GM18868 (cell line): ENCODE data around the gene ZDHHC1.
A peak's percentile ranks its signal among the peaks of the same experiment; 100 is the strongest.
"Not testable (repeated sequence)": the region's sequence is repeated elsewhere in the genome, so short reads cannot be mapped to it uniquely, and the experiment has no call there.

Experiments used
- ATAC-seq: cut with Tn5 transposase; IDR thresholded peaks from one replicate; pipeline ENCODE4 v1.9.1; 2021; ENCODE audit warnings: mild to moderate bottlenecking, moderate library complexity; ENCODE audit not compliant: unreplicated experiment

ZDHHC1 gene

DNA sequence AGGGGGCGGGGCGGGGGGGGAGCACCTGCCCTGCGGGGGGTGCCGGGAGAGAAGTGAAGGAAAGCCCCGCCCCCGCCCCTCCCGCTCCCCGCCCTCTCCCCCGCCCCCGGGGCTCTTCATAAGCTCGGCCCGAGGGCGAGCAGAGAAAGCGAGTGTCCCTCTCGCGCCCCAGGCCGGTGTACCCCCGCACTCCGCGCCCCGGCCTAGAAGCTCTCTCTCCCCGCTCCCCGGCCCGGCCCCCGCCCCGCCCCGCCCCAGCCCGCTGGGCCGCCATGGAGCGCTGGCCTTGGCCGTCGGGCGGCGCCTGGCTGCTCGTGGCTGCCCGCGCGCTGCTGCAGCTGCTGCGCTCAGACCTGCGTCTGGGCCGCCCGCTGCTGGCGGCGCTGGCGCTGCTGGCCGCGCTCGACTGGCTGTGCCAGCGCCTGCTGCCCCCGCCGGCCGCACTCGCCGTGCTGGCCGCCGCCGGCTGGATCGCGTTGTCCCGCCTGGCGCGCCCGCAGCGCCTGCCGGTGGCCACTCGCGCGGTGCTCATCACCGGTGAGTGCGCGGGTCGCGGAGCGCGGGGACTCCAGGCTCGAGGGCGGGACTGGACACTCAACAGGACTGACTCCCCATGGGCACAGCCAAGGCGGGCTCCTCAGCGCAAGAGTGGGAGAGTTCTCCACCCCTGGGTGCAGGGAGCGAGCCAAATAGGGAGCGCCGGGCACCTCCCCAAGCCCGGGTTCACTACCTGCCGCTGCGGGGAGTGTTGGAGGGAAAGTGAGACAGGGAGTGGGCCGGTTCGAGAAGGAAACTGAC is 14.9 kb upstream of the ZDHHC1 start, which contains the start of gene HSD11B2:
Gene HSD11B2 (plus strand): TSS at position 145 of the 798 bp plus-strand sequence. CDS start 128 bp downstream, at position 273.
- ATAC-seq, result no peak

DNA sequence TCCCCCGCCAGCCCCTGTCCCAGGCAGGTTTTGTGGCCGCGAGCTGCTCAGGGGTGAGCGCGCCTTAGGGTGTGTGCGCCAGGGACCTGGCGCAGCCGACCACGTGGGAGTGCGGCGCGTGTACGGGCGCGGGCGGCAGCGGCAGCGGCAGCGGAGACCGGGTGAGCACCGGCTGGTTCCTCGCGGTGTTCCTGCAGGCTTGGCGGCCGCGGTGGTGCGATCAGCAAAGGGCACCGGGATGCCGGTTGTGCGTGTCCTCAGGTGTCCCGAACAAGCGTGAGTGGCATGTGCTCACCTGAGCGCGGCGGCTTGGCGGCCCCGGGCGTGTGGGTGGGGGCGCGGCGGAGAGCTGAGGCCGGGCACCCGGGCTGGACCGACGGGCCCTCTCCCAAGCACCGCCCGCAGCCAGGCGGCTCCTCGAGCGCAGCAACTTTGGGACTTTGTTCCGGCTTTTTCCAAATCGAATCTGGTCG is 14.3 kb upstream of the ZDHHC1 start:
- no peak for ATAC-seq

- no peak for ATAC-seq
Observed at GRCh38 chr16:67429799-67430503, 13.7 kb upstream of the ZDHHC1 start.

DNA sequence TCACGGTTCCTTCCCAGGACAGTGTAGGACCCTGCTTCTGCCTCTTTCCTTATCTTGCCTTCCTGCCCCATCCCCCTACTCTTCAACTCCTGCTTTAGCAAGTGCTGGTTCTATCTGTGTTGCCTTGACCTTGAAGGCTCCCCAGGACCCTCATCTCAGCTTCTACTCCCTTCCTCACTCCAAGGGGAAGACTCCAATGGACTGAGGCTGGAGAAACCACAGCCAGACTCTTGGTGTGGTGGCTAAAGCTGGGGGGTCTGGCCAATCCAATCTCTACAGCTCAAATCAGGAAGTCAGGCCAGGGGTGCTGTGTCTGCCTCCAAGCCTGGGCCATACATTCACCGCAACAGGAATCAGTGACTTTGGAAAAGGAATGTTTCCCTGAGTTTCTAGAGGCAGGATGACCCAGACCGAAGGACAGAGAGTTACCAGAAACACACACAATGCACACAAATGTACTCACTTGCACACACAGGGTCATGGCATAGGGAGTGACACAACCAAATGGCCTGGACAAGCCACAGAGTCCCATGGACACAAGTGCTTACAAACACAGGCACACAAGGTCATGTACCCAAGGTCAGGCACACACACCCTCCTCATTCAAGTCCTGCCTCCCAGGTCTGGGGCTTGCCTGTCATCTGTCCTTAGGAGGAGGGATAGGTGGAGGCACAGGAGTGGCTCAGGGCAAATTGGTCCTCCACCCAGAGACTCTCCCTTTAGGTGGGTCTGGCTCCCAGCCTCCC is 12.9 kb upstream of the ZDHHC1 start:
- no peak for ATAC-seq

DNA sequence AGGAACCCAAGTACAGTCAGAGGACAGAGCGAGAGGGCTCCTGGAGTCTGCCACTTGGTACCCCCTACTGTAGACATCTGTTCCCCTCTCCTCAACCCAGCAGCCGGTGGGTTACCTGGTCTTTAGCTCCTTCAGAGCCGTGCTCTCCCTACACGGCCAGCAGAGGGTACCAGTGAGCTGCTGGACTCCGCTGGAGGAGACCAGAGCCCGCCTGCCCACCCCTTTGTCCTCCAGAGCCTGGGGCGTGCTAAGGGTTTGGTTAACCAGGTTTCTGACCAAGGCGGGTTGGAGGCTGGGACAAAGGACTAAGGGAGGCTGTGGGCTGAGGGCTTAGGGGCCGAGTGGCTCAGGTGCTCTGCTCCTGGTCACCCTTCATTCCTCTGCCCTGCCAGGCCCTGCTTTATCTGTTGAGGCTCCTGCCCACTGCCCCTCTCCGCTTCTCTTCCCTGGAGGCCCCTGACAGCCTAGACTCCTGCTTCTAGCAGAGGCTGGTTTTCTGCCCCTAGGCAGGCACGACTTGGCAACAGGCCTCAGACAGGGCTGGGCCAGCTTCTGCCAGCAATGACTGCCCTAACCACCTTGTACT is 12.0 kb upstream of the ZDHHC1 start:
- peak; percentile 48 for ATAC-seq

GRCh38 chr16:67426950-67427349 is 10.7 kb upstream of the ZDHHC1 start:
- no peak for ATAC-seq

DNA sequence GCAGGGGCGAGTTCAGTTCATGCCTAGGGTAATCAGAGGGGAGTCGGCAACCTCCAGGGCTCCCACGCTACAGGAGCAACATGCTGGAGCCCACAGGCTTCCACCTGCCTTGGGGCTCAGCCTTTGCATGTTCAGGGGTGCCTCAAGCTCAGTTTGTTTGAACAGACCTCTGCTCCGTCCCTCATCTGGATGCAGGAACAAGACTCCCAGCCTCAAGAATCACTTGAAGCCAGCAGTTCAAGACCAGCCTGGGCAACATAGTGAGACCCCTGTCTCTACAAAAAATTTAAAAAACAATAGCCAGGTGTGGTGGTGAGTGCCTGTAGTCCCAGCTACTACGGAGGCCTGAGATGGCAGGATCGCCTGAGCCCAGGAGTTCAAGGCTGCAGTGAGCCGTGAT is 9.7 kb upstream of the ZDHHC1 start:
- ATAC-seq, result no peak

DNA sequence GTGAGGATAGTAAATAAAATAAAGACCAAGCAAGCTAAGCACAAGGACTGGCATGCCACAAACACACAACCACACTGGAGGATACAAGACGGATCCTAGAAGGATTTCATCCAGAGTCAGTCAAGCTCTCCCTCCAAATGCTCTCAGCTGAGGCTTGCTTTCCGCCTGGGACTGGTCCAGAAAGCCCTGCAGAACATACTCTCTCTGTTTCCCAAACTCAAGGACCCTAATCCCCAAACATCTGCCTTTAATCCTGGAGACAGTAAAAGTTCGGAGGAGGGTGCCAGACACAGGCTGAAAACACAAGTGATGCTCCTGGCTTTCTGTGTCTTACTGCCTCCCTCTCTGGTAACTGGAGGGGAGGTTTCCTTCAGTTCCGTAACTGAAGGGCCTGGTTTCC is 9.3 kb upstream of the ZDHHC1 start:
- no peak for ATAC-seq

DNA sequence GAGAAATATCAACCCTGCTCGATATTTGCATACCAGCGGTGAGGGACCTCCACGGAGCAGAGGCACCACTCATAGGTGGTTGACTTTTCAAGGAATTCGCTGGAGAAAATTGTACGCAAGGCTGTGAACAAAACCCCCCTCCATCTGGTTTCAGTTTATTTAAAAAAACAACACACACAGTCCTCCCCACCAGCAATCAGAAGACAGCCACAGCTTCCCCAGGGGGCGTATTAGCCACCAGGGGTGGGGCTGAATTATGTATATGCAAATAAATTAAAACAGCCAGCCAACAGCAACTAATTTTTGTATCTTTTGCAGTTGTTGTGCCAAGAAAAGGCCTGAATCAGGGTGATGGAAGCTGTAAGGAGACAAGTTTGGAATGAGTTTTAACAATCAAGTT is 8.8 kb upstream of the ZDHHC1 start:
- no peak for ATAC-seq

- ATAC-seq, result no peak
Observed at GRCh38 chr16:67424261-67424615, 8.0 kb upstream of the ZDHHC1 start.

DNA sequence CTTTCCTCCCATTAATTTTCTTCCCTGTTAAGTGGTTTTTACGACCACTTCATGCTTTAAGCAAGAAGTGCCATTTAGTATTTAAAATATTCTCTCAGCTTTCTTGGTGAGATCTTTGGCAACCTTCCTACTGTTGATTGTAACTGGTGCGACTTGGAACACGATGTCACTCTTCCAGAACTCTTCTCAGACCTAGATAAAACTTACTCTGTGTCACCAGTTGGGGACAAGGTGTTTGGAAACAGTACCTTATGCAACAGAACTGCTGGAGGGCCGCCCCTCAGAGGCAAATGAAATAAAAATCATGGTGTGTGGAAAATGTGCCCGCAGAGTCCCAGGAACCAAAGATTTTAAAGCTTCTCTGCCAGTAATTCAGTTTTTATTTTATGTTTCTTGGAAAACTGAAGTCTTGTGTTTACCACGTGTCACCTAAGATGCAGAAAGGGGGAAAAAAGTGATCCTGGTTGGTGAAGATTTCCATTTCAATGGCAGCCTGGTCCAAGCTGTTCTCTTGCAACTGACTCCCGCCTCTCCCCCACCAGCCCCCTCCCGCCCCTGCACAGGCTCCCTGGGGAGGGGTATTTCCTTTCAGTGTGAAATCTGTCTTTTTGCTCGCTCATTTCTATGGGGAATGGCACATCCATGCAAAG is 7.5 kb upstream of the ZDHHC1 start:
- no peak for ATAC-seq

- no peak for ATAC-seq
Observed at GRCh38 chr16:67423015-67423414, 6.7 kb upstream of the ZDHHC1 start.

DNA sequence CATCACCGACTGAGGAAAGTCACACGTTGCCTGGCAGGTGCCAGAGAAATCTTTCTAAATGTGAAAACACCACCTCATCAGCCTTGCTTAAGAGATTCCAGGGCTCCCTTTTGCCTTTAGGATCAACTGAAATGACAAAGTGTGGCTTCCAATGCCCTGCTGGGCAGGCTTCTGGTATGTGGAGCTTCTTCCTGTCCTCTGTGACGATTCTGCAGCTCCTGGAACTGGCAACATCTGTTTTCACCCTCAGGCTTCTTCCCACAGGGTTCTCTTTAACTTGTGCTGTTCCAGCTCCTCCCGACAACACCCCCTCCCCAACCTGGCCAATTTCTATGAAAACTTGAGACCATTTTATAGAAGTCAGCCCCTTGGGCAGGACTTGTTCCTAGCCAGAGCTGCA is 4.8 kb upstream of the ZDHHC1 start:
- no peak for ATAC-seq

DNA sequence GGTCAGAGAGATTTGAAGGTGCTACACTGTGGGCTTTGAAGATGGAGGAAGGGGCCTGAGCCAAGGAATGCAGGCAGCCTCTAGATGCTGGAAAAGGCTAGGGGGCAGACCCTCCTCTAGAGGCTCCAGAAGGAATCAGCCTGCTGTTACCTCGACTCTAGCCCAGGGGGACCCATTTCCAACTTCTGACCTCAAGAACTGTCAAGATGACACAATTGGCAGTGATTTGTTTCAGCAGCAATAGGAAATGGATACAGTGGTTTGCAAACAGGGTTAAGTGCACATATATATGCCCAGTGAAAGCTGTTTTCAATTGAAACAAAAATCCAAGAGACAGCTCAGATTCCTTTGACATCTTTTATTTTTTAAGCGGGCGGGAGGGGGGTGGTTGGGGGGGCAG is 3.7 kb upstream of the ZDHHC1 start:
- ATAC-seq, result no peak

GRCh38 chr16:67419502-67419901 is 3.2 kb upstream of the ZDHHC1 start:
- ATAC-seq, result no peak

GRCh38 chr16:67417333-67418061 is 1.2 kb upstream of the ZDHHC1 start:
- ATAC-seq, result no peak

GRCh38 chr16:67415421-67415820 is 856 bp downstream of the ZDHHC1 start:
- ATAC-seq, result not testable (repeated sequence)

DNA sequence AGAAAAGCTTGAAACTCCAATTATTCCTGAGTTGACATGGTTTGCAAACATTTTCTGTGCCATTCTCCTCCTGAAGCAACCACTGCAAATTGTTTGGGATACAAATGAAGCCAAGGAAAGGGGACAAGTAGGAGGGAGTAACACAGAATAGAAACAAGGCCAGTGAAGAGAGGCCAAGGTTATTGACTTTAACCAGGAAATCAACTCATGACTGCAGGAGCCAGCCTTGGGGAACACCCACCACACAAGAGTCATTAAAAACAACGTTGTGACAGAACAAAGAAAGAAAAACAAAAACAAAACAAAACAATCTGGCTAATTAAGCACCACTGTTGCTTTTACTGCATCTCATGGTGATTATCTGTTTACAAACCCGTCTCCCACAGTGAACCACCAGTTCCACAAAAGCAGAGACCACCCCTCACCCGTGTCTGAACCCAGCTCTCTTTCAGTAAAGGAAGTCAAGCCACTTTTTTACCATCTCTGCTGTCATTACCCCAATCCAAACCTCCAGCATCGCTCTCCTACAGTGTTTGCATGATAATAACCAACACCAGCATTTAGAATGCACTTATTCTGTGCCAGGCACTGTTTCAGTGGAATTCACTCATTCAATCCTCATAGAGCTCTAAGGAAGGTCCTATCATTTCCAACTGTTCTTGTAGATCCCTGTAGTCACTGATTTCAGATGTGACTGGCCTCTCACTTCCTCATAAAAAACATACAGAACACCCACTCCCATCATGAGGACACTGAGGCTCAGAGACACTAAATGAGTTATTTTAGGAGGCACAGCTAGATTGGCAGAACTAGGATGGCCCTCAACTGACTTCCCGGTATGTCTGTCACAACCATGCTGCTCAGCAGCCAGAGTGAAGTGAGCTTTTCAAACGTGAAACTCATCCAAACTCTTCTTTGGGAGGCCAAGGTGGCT is 2.0 kb downstream of the ZDHHC1 start:
- no peak for ATAC-seq

- no peak for ATAC-seq
Observed at GRCh38 chr16:67412294-67412693, 4.0 kb downstream of the ZDHHC1 start.
